GM18520 (cell line): ENCODE measurements around the gene DTNA.

Source experiments
- ATAC-seq: cut with Tn5 transposase; IDR thresholded peaks from one replicate; pipeline ENCODE4 v1.9.1; 2021; ENCODE audit not compliant: unreplicated experiment

The DTNA gene

GRCh38 chr18:34928754-34929335 is 218.7 kb downstream of the DTNA start:
- ATAC-seq: no peak

GRCh38 chr18:34929336-34929780 is 219.3 kb downstream of the DTNA start:
- no peak for ATAC-seq

GRCh38 chr18:34932363-34932762 is 222.3 kb downstream of the DTNA start:
- no peak for ATAC-seq

- ATAC-seq: no peak
These were observed 222.8 kb downstream of the DTNA start for GRCh38 chr18:34932792-34933466.

- no peak for ATAC-seq
These were observed 224.0 kb downstream of the DTNA start for GRCh38 chr18:34933909-34934661.

GRCh38 chr18:34936772-34937171 is 226.7 kb downstream of the DTNA start:
- ATAC-seq: no peak

GRCh38 chr18:34938090-34938489 is 228.0 kb downstream of the DTNA start:
- no peak for ATAC-seq
